Femur (tissue), 1 donor: Measurements from ENCODE around the gene DNM3.

Experiments used
- DNase-seq: peaks from one replicate; pipeline ENCODE4 v3.0.0-alpha.2; 2017

The DNM3 gene

GRCh38 chr1:172254521-172255222 is 413.4 kb downstream of the DNM3 start:
- DNase-seq = no peak

GRCh38 chr1:172255223-172255560 is 413.9 kb downstream of the DNM3 start:
- no peak for DNase-seq

DNA sequence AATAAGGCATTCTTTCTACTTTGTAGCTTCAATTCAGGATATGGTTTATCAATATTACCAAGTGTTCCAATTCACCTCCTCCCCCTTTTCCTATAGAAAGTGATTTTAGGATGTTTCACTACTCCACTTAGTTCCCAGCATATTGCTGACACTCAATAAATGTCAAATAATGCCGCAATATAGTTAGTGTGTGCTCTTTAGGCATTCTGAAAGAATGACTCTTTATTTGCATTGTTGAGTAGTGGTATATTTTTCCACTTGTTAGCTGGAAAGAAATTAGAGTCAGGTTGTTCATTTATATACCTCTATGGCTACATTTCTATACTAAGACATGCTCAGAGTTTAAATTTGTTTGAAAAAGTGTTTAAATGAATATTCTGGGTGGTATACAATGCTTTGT is 424.6 kb downstream of the DNM3 start:
- no peak for DNase-seq

DNA sequence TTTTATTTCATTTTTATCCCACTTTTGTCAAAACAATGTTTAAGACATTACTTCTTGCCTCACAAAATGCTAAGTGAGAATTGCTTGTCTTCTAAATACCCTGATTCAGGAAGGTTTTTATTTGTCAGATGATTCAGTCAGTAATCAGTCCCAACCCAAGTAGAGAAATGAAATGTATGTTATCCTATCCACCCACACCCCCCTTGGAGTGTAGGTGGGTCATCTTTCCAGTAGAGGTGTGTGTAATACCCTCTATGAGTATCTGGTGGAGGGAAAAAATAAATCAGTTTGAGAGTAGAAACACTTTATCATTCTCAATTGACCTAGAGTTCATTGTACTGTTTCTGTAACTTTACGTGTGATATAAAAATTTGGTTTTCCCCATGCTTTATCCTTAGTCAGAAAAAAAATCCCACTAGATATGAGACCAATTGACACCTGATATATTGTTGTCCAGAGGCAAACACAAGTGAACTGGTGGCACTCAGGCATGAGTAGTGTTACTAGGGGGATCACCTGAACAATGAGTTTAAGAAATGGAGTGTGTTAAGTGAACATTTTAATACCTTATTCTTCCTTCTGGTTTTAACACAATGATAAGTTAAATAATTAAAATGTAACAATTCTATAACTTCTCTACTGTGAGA is 425.4 kb downstream of the DNM3 start:
- DNase-seq = no peak

DNA sequence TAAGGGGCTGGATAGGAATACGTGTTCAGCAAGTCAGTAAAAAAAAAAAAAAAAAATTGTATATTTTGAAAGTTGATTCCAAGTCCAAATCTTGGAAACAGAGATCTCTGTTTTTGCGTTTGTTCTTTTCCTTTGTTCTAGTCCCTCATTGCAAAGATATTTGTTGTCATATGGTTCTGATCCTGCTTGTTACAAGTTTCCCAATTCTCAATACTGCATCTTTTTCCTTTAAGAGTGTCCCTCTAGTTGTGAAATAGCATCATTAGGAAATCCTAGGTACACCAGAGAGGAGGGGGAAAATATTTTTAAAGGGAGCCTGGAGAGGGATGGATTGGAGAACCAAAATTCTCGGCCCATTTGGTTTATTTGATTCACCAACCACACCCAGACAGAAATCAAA is 426.9 kb downstream of the DNM3 start:
- no peak for DNase-seq

- DNase-seq = no peak
These were observed 427.8 kb downstream of the DNM3 start for GRCh38 chr1:172269084-172269483.

DNA sequence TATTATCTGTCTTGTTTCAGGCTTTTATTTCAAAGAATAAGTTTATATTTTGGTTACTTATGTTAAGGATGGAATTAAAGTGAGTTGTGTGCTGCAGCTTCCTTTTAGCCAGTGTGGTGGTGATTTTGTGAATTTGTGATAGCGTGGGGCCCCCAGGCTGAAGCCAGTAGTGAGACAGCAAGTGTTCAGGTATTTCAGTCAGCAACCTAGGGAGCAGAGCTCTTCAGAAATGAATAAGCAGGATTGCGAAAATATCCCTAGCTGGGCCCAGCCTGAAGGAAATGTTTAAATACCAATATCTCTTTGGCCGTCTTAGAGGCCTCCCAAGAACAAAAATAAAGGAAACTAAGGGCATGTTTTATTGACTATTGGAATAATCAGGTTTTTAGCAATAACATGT is 428.3 kb downstream of the DNM3 start:
- no peak for DNase-seq

DNA sequence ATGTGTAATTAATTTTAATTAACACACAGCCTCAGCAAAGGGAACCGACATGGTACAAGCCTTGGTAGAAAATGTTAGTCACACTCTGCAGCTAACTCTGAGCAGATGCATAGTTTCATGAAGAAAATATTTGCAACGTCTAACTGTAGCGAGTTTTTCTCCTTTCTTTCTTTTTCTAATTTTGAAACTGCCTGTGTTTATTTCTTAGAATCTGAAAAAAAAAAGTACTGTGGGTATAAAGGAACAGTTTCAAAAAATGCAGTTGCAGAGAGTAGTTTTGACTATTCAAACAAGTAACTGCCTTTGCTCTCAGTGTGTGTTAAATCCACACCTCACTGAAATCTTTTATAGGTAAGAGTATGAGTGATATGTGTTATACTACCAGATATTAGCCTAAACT is 429.3 kb downstream of the DNM3 start:
- DNase-seq = no peak

GRCh38 chr1:172272087-172272486 is 430.8 kb downstream of the DNM3 start:
- DNase-seq = no peak

DNA sequence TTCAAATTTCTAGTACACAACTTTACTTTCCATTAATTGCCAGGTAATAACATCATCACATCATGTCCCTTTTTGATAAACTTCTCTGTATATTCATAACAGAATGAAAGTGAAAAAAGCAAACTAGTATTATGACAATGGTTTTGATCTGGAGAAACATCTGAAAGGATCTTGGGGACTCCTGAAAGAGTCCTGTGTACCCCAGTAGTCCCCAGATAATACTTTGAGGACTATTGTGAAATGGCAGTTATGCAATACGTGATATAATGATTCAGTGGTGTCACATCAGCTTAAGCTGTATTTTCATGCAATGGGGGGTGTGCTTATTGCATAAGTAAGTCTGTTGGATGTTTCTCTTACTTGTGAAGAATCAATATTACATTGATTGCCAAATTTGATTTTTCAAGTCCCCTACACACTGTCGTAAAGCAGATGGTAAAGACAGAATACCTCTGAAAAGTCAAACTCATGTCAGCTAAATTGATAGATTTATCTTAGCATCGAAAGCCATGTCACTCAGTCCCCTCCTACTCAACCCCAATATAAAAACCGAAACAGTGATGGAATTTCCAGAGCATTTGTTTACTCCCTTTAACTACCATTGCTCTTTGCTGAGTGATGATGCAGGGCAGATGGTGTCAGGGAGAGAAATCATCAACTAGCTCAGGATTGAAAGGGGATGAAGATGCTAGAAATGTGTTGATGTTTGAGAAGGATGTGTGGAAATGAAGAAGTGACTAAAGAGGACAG is 432.5 kb downstream of the DNM3 start:
- no peak for DNase-seq

- no peak for DNase-seq
These were observed 434.2 kb downstream of the DNM3 start for GRCh38 chr1:172275478-172275877.

DNA sequence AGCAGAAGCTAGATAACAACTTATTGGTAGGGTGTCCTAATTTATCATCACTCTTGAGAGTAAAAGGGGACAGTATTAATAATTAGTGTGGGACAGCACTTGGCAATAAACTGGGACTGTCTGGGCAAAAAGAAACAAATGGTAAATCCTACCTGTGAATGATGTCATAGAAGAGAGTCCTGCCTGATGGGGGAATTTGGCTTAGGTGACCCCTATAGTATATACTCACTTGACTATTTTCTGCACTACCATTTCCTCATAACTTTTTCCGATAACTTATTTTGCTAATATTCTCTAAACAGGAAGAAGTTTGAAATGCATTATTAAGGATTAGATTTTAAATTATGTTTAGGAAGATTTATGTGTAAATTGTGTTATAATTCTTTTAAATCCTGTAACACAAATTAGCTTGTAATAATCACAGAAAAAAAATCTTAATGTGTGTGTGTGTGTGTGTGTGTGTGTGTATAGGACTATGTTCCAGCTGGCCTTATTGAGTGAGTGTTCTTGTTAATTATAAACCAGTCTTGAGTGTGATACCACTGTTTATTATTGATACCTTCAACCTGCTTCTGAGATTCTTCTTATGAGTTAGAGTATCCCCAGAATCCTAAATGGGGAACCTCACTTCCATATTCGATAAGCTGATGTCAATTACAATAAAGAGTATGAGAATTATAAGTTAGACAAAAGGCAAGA is 435.0 kb downstream of the DNM3 start:
- no peak for DNase-seq

GRCh38 chr1:172277275-172277674 is 436.0 kb downstream of the DNM3 start:
- no peak for DNase-seq

- no peak for DNase-seq
These were observed 436.7 kb downstream of the DNM3 start for GRCh38 chr1:172277989-172278388.

DNA sequence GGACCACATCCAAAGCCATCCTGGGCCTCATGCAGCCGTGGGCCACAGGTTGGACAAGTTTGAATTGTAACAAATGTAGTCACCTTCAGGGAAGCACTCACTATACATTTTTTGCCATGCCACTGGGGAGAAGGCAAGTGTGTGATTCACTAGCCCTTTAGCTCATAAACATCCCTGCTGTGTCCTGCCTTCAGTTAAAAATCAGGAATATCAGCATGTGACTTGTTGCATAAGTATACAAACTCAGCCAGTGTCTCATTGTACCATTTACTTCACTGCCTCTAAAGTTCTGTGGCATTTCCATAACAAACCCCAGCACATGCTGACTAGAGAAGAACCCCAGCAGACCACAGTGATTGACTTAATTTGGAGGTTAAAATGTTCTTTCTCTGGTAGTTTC is 437.2 kb downstream of the DNM3 start:
- DNase-seq = no peak

DNA sequence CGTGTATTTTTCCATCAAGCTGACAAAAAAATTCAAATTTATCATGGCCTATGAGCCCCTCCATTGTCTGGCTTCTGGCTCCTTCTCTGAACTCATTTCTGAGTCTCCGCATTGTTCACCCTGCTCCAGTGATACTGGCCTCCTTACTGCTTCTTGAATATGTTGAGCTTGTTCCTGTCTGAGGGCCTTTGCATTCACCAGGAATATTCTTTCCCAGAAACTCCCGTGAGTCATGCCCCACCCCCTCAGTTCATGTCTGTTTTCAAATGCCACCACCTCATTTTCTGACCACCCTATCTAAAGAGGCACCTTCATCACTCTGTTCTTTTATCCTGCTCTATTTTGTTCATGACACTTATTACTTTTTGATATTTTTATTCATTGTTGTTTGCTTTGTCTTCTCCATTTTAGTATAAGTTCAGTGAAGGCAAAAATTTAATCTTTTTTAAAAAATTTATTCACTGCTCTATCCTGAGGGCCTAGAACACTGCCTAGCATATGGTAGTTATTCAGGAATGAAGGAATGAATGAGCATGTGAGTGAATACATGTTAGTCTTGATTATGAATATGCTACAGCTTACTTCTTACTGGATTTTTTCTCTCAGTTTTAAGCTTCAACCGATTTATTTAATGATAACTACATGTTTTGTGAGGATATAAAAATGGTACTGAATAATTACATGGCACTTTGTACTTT is 438.8 kb downstream of the DNM3 start:
- DNase-seq = no peak

GRCh38 chr1:172283766-172284165 is 442.5 kb downstream of the DNM3 start:
- no peak for DNase-seq

DNA sequence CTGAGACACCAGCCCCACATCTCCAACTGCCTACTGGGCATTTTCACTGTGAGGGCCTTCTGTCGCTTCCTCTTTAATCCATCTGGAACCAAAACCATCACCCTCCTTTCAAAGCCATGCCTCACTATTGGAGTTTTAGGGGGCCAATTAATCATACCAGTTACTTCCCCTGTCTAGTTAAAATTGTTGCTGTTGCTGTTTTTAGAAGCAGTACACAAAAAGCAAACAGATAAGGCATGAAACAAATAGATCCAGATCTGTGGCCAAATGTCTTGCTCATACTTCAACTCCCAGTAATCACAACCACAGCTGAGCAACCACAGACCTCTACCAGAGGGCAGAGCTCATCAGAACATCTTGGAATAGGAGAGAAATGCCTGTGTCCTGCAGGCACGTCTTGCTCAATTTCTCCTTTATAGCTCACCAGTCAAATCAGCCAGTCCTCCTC is 445.4 kb downstream of the DNM3 start:
- DNase-seq = peak; percentile 59

DNA sequence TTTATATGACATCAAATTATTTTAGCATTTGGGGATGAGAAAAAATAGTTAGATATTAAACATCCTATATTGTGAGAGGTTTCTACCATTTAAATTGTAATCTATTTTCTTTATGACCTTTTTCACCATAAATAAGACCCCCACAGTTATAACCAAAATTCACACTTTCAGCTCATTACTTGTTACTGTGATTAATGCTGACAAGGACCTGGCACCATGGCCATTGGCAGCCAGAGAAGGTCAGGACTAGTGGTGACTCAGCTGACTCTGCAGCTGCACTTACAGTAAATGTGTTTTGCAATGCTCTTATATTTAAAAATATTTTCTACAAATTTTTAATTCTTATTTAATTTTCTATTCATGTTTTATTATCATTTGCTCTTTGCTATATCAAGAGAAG is 445.9 kb downstream of the DNM3 start:
- peak; percentile 41 for DNase-seq

- DNase-seq = no peak
These were observed 447.3 kb downstream of the DNM3 start for GRCh38 chr1:172288581-172288980.

GRCh38 chr1:172289448-172289847 is 448.1 kb downstream of the DNM3 start:
- no peak for DNase-seq

DNA sequence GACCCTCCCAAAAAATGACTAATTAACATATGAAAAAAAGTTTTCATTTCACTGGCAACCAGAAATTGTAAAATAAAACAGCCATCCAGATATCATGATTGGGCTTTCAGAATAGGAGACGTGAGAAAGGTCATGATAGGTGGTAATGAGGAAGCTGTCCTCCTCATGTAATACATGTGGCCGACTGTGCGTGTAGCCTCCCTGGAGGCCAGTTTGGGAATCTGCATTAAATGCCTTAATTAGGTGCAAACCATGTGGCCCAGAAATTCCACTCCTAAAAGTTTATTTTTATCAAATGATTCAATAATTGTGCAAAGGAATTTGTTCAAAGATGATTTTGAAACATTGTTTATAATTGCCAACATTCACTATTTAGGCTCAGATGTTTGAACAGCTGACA is 451.5 kb downstream of the DNM3 start:
- DNase-seq = no peak

GRCh38 chr1:172293429-172293828 is 452.1 kb downstream of the DNM3 start:
- peak; percentile 33 for DNase-seq
